Endothelial cell of umbilical vein (primary cell): ENCODE data around the gene FMN2.

Source experiments
- CTCF ChIP-seq, 2 donors: IDR thresholded peaks; 1 replicate in 1 of 2; 2 replicates in 1 of 2; pipeline ENCODE4 v1.5.1; 2011; ENCODE audit warnings: low read length in 2 of 2, mild to moderate bottlenecking in 2 of 2, moderate library complexity in 2 of 2, control low read depth in 1 of 2, inconsistent platforms in 1 of 2, low read depth in 1 of 2; ENCODE audit not compliant: insufficient read depth in 1 of 2; ENCODE audit errors: extremely low read depth in 1 of 2
- MAX ChIP-seq: IDR thresholded peaks from 2 replicates; pipeline ENCODE4 v1.6.1; 2011; ENCODE audit not compliant: insufficient read depth, insufficient read length

- TF ChIP-seq CTCF (IDR thresholded peaks at IDR 0.05; ENCODE audit: extremely low read depth in 1 of 2, insufficient read depth in 1 of 2, low read depth in 1 of 2, low read length in 2 of 2) (no peak), MAX (no peak)
Measured at GRCh38 chr1:240441669-240442068, 350.0 kb downstream of the FMN2 start.
